Hepatocyte (in vitro differentiated cells): ENCODE measurements around the gene CUBN.

Source experiments
- CTCF ChIP-seq: fragments of 200-600 bp; sonication (generic); IDR thresholded peaks from 2 replicates; pipeline ENCODE4 v1.5.1; 2016; ENCODE audit warnings: antibody characterized with exemption, mild to moderate bottlenecking; ENCODE audit not compliant: poor library complexity
- EZH2 ChIP-seq: fragments of 200-600 bp; sonication (generic); IDR thresholded peaks from 2 replicates; pipeline ENCODE4 v1.6.1; 2016; ENCODE audit warnings: antibody characterized with exemption, mild to moderate bottlenecking, borderline replicate concordance
- EZH2phosphoT487 ChIP-seq: fragments of 200-600 bp; sonication (generic); IDR thresholded peaks from one replicate; pipeline ENCODE4 v1.6.1; 2018; ENCODE audit warnings: antibody characterized with exemption, mild to moderate bottlenecking, low read depth, moderate library complexity; ENCODE audit not compliant: unreplicated experiment, severe bottlenecking

GRCh38 chr10:16904639-16905061, 225.0 kb downstream of the CUBN start:
- TF ChIP-seq CTCF, result no peak
- TF ChIP-seq EZH2phosphoT487, result no peak
- TF ChIP-seq EZH2, result no peak
